ENCODE measurements around the gene NOP14.
"Not testable (repeated sequence)": the region's sequence is repeated elsewhere in the genome, so short reads cannot be mapped to it uniquely, and the experiment has no call there.

NOP14 gene

GRCh38 chr4:2941138-2942036 lies 21.8 kb downstream of the NOP14 start:
- TF ChIP-seq, protein P1, sequence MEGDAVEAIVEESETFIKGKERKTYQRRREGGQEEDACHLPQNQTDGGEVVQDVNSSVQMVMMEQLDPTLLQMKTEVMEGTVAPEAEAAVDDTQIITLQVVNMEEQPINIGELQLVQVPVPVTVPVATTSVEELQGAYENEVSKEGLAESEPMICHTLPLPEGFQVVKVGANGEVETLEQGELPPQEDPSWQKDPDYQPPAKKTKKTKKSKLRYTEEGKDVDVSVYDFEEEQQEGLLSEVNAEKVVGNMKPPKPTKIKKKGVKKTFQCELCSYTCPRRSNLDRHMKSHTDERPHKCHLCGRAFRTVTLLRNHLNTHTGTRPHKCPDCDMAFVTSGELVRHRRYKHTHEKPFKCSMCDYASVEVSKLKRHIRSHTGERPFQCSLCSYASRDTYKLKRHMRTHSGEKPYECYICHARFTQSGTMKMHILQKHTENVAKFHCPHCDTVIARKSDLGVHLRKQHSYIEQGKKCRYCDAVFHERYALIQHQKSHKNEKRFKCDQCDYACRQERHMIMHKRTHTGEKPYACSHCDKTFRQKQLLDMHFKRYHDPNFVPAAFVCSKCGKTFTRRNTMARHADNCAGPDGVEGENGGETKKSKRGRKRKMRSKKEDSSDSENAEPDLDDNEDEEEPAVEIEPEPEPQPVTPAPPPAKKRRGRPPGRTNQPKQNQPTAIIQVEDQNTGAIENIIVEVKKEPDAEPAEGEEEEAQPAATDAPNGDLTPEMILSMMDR (IDR thresholded peaks at IDR 0.05; ENCODE audit: low read depth, low read length, missing control alignments): no peak
- no peak for DNase-seq (ENCODE audit: low read depth)
- H3K4me3 ChIP-seq (ENCODE audit: low read depth, low read length): no peak overlapping the region

GRCh38 chr4:2940267-2941137 lies 22.7 kb downstream of the NOP14 start:
- DNase-seq (ENCODE audit: low read depth): no peak
- TF ChIP-seq, protein P1 (IDR thresholded peaks at IDR 0.05; ENCODE audit: low read depth, low read length, missing control alignments): no peak
- no peak overlapping the region for H3K4me3 ChIP-seq (ENCODE audit: low read depth, low read length)

DNA sequence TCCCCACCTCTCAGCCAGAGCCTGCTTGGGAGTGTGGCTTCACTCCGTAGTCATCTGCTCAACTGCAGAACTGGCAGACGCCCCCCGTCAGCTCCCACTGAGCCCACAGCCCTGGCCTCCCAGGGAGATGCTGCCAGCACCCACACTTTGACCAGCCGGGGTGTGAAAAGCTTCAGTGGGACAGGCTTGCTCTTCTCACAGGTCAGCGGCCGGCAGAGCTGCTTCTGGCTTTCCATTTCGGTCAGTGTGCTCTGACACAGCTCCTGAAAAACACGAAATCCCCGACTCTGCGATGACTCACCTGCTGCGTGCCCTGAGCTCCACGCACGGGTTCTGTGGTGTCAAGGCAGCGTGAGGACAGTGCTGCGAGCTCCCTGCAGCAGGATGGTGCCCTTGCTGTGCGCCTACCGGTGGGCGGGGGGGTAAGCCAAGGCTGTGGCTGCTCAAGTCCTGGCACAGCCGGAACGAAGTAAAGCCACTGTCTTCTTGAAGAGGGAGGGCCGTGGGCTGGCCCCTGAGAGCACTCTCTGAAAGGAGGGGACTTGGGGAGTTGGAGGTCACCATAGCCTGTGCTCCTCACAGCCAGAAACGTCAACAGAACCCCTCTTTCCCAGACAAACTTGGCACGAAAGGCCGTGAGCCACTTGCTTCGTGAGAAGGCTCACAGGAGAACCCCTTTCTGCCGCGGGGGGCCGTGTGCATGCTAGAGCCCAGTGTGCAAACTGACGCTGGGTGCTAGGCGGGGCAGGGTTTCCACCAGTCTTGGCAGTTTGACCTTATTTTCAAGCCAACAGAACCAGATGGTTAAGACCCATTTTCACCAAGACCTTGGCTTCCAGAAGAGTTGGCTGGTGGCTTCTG lies 23.6 kb downstream of the NOP14 start:
- no peak for DNase-seq (ENCODE audit: low read depth)
- H3K4me3 ChIP-seq (ENCODE audit: low read depth, low read length): no peak overlapping the region
- TF ChIP-seq, protein P1 (IDR thresholded peaks at IDR 0.05; ENCODE audit: low read depth, low read length, missing control alignments): no peak

- no peak for DNase-seq (ENCODE audit: low read depth)
- no peak overlapping the region for H3K4me3 ChIP-seq (ENCODE audit: low read depth, low read length)
- TF ChIP-seq, protein P1 (IDR thresholded peaks at IDR 0.05; ENCODE audit: low read depth, low read length, missing control alignments): no peak
Observed at GRCh38 chr4:2938906-2939305, 24.3 kb downstream of the NOP14 start.

GRCh38 chr4:2938411-2938810 lies 24.8 kb downstream of the NOP14 start:
- not testable (repeated sequence) for DNase-seq (ENCODE audit: low read depth); H3K4me3 ChIP-seq (ENCODE audit: low read depth, low read length)

DNA sequence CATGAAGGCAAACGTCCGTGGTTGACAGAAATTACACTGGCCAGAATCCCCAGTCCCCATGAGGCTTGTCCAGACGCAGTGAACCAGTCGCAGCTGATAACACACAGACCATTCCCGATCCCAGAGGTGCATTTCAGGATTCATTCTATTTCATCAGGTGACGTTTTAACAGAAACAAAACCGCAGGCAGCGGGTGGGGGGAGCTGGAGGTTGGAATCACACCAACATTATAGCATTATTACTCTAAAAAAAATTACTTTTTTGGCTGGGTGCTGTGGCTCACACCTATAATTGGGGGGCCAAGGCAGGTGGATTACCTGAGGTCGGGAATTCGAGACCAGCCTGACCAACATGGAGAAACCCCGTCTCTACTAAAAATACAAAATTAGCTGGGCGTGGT lies 25.2 kb downstream of the NOP14 start:
- DNase-seq (ENCODE audit: low read depth): no peak
- peak overlapping the region; percentile 93; the same call in 1 of the 2 replicates for H3K4me3 ChIP-seq (ENCODE audit: low read depth, low read length)
- TF ChIP-seq, protein P1 (IDR thresholded peaks at IDR 0.05; ENCODE audit: low read depth, low read length, missing control alignments): no peak
